Measurements from ENCODE around the gene KNG1. TPM values are rescaled to one million over a fixed set of nuclear protein-coding genes. Genes with fewer than 3 reads are reported as not detected.

KNG1 gene
- total and polyA plus RNA-seq, 9 donors, result 0.23 to 0.52 (median 0.48) TPM; not detected in 6

DNA sequence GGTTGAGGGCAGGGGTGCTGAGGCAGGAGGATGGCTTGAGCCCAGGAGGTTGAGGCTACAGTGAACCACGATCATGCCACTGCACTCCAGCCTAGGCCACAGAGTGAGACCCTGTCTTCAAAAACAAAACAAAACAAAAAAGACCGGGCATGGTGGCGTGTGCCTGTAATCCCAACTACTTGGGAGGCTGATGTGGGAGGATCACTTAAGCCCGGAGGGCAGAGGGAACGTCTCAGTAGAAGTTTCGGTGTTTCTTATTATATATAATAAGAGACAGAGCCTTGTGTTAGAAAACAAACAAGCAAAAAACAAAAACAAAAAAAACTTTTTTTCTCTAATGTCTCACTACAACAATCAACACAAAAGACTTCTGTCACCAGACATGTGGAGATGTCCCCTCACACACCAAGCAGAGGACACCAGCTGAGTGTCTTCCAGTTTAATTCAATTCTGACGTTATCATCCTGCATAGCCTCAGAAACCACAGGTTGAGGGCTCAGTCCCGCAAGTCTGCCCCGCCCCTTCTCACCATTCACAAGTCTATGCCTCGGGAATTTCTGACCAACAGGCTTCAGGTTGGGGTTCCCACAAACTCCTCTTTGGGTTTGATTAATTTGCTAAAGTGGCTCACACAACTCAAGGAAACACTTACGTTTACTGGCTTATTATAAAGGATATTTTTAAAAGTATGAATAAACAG is 42.2 kb downstream of the KNG1 start:
- TF ChIP-seq EP300 (IDR thresholded peaks at IDR 0.05), result no peak
- TF ChIP-seq, protein P1, sequence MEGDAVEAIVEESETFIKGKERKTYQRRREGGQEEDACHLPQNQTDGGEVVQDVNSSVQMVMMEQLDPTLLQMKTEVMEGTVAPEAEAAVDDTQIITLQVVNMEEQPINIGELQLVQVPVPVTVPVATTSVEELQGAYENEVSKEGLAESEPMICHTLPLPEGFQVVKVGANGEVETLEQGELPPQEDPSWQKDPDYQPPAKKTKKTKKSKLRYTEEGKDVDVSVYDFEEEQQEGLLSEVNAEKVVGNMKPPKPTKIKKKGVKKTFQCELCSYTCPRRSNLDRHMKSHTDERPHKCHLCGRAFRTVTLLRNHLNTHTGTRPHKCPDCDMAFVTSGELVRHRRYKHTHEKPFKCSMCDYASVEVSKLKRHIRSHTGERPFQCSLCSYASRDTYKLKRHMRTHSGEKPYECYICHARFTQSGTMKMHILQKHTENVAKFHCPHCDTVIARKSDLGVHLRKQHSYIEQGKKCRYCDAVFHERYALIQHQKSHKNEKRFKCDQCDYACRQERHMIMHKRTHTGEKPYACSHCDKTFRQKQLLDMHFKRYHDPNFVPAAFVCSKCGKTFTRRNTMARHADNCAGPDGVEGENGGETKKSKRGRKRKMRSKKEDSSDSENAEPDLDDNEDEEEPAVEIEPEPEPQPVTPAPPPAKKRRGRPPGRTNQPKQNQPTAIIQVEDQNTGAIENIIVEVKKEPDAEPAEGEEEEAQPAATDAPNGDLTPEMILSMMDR (IDR thresholded peaks at IDR 0.05), result no peak
- TF ChIP-seq POLR2A (IDR thresholded peaks at IDR 0.05), result no peak
- intact Hi-C loops (cut with DNase I), result no loop called here
- no peaks in the 10 kb centered on the region for H3K36me3 ChIP-seq
- H3K4me3 ChIP-seq, result no peak overlapping the region
- H3K4me1 ChIP-seq (ENCODE audit: insufficient read depth), result no peaks in the 10 kb centered on the region
- H3K9me3 ChIP-seq, result no peaks in the 10 kb centered on the region
- no peak for DNase-seq
- no peaks in the 10 kb centered on the region for H3K27me3 ChIP-seq
- WGBS, 3 donors, result 65 to 71% (median 69%) methylated on average over 11 of the region's 11 CpGs
- H3K27ac ChIP-seq, result no peak overlapping the region

DNA sequence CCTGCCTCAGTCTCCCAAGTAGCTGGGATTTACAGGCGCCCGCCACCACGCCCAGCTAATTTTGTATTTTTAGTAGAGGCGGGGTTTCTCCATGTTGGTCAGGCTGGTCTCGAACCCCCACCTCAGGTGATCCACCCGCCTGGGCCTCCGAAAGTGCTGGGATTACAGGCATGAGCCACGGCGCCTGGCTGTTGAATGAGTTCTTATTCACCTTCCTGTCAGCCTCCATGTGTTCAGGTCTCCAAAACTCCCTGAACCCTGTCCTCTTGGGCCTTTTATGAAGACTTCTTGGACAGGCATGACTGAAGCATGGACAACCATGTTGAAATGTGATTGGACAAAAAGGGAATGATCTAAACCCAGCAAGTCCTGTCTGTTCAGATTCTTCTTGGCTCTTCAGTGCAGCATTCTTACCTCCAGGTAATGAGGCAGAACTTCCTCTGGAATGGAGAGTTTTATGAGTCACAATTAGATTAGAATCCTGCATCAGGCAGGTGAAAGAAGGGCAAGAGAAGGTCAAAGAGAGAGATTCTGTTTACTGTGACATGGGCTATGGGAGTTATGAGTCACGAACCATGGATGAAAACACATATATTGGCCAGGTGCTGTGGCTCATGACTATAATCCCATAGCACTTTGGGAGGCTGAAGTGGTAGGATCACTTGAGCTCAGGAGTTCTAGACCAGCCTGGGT is 43.1 kb downstream of the KNG1 start:
- intact Hi-C loops (cut with DNase I), result no loop called here
- Histone ChIP-seq H3K4me1 (ENCODE audit: insufficient read depth) (no peaks in the 10 kb centered on the region), H3K36me3 (no peaks in the 10 kb centered on the region), H3K9me3 (no peaks in the 10 kb centered on the region), H3K4me3 (no peak overlapping the region), H3K27me3 (no peaks in the 10 kb centered on the region), H3K27ac (no peak overlapping the region)
- TF ChIP-seq POLR2A (IDR thresholded peaks at IDR 0.05) (no peak), EP300 (IDR thresholded peaks at IDR 0.05) (no peak)
- TF ChIP-seq, protein P1 (IDR thresholded peaks at IDR 0.05), result no peak
- no peak for DNase-seq
- 92 to 97% (median 95%) methylated on average over 10 of the region's 10 CpGs for WGBS, 3 donors

DNA sequence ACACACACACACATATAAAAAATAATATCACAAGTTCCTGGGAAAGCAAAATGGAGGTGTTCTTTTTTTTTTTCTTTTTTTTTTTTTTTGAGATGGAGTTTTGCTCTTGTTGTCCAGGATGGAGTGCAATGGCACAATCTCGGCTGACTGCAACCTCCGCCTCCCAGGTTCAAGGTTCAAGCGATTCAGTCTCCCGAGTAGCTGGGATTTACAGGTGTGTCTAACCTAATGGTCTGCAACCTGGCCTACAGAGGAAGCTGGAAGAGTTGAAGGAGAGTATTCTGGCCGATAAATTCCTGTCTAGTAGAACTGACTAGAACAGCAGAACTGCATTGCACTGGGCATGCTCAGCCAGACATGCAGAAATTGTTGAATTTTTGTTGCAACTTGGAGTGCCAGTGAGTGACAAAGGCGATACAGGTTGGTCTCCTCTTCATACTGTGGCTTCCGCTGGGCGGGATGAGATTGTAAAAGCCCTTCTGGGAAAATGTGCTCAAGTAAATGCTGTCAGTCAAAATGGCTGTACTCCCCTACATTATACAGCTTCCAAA is 43.8 kb downstream of the KNG1 start:
- intact Hi-C loops (cut with DNase I), result no loop called here
- DNase-seq, result no peak
- Histone ChIP-seq H3K4me3 (no peak overlapping the region), H3K4me1 (ENCODE audit: insufficient read depth) (no peaks in the 10 kb centered on the region), H3K36me3 (no peaks in the 10 kb centered on the region), H3K27me3 (no peaks in the 10 kb centered on the region), H3K27ac (no peak overlapping the region), H3K9me3 (no peaks in the 10 kb centered on the region)
- no peak for TF ChIP-seq EP300 (IDR thresholded peaks at IDR 0.05)
- 87 to 94% (median 90%) methylated on average over 8 of the region's 8 CpGs for WGBS, 3 donors

DNA sequence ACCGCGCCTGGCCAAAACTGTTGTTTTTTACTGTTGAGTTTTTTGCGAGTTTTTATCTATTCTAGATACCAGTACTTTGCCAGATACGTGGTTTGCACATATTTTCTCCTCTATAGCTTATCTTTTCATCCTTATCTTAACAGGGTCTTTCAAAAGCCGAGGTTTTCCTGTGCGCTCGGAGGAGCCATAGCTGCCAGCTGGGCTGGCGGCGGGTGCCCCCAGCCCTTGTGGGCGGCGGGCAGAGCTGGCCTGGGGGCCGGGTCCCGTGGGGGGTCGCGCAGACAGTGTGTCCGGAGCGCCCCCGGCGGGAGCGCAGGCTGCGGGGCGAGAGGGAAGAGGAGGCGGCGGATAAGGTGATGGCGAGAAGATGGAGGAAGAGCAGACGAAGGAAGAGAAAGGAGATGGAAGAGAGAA is 55.1 kb downstream of the KNG1 start:
- TF ChIP-seq, protein P1 (IDR thresholded peaks at IDR 0.05), result no peak
- TF ChIP-seq POLR2A (IDR thresholded peaks at IDR 0.05), result no peak
- DNase-seq, result no peak
- Histone ChIP-seq H3K27ac (no peak overlapping the region), H3K36me3 (no peaks in the 10 kb centered on the region), H3K27me3 (no peaks in the 10 kb centered on the region), H3K4me3 (peak overlapping the region; percentile 30), H3K9me3 (no peaks in the 10 kb centered on the region), H3K4me1 (ENCODE audit: insufficient read depth) (peaks cover 4% of the 10 kb centered on the region)
- intact Hi-C loops (cut with DNase I), result no loop called here
- 6 to 18% (median 9%) methylated on average over 26 of the region's 26 CpGs for WGBS, 3 donors

Data from ovary (tissue), 9 donors.